ENCODE measurements around the gene DUSP7.
A peak's percentile ranks its signal among the peaks of the same experiment; 100 is the strongest.

The DUSP7 gene

DNA sequence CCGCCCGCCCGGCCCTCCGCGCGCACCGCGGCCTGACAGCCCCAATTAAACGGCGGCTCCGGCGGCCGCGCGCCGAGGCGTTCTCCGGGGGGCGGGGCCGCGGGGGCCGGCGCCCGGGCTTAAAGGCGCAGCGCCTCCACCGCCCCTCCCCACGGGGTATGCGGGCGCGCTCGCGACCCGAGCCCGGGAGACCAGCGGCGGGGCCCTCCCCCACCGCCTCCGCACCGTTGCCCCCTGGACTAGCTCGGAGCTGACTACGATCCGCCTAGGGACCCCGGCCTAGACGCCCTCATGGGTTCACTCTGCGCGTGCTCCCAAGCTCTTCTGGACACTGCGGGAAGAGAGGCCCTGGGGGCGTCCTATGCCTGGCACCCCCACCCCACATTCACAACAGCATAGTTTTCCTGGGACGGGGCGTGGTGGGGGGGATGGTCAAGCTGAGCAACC lies at the start of gene DUSP7:
DUSP7 (minus strand) TSS at position 51 of the 447 bp plus-strand sequence. CDS start 205 bp downstream, outside the sequence.
- H3K4me1 Mint-ChIP-seq (ENCODE audit: low read depth): peaks cover 41% of the 10 kb centered on the region
- H3K9me3 Mint-ChIP-seq: no peaks in the 10 kb centered on the region
- peaks cover 10% of the 10 kb centered on the region for H3K36me3 Mint-ChIP-seq (ENCODE audit: low read depth)
- H3K27ac Mint-ChIP-seq: peak within 1 kb of the TSS; percentile 95
- no peaks in the 10 kb centered on the region for H3K27me3 Mint-ChIP-seq
- H3K4me3 Mint-ChIP-seq: peak within 1 kb of the TSS; percentile 89

GRCh38 chr3:52104684-52105640 lies 48.6 kb upstream of the DUSP7 start:
- peaks cover 33% of the 10 kb centered on the region for H3K36me3 Mint-ChIP-seq (ENCODE audit: low read depth)
- H3K27ac Mint-ChIP-seq: no peak overlapping the region
- peaks cover 7% of the 10 kb centered on the region for H3K4me1 Mint-ChIP-seq (ENCODE audit: low read depth)
- peaks cover 6% of the 10 kb centered on the region for H3K9me3 Mint-ChIP-seq
- H3K27me3 Mint-ChIP-seq: no peaks in the 10 kb centered on the region
- no peak overlapping the region for H3K4me3 Mint-ChIP-seq

DNA sequence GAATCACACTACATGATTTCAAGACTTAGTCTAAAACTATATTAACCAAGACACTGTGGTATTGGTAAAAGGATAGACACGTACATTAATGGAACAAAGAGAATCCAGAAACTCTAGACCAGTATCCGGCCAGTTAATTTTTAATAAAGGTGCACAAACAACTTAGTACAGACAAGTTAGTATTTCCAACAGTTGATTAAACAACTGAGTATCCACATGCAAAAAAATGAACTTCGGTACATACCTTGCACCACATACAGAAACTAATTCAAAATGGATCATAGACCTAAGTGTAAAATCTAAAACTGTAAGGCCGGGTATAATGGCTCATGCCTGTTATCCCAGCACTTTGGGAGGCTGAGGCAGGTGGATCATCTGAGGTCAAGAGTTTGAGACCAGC lies 46.6 kb upstream of the DUSP7 start:
- Mint-ChIP-seq H3K4me1 (ENCODE audit: low read depth) (no peaks in the 10 kb centered on the region), H3K27me3 (no peaks in the 10 kb centered on the region), H3K4me3 (no peak overlapping the region), H3K27ac (no peak overlapping the region), H3K36me3 (ENCODE audit: low read depth) (peaks cover 33% of the 10 kb centered on the region), H3K9me3 (peaks cover 6% of the 10 kb centered on the region)

DNA sequence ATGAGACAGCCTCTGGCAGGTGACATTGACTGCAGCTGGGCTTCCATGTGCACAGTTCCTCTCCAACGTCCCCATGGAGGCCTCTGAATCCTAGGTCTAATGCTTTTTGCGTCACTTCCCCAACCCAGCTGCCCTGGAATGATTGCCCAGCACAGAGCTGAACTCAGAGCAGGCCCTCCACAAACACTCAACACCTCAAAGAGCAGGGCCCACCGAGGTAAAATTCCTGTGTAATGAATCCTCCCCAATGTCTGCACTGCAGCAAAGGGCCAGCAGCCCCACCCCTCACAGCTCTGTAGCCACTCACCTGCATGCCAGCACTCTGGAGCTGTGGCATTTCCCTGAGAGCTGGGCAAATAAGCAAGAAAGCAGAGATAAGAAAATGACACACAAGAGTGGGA lies 42.6 kb upstream of the DUSP7 start:
- Mint-ChIP-seq H3K4me3 (no peak overlapping the region), H3K27ac (no peak overlapping the region), H3K4me1 (ENCODE audit: low read depth) (no peaks in the 10 kb centered on the region), H3K27me3 (no peaks in the 10 kb centered on the region), H3K9me3 (peaks cover 6% of the 10 kb centered on the region), H3K36me3 (ENCODE audit: low read depth) (peaks cover 30% of the 10 kb centered on the region)

DNA sequence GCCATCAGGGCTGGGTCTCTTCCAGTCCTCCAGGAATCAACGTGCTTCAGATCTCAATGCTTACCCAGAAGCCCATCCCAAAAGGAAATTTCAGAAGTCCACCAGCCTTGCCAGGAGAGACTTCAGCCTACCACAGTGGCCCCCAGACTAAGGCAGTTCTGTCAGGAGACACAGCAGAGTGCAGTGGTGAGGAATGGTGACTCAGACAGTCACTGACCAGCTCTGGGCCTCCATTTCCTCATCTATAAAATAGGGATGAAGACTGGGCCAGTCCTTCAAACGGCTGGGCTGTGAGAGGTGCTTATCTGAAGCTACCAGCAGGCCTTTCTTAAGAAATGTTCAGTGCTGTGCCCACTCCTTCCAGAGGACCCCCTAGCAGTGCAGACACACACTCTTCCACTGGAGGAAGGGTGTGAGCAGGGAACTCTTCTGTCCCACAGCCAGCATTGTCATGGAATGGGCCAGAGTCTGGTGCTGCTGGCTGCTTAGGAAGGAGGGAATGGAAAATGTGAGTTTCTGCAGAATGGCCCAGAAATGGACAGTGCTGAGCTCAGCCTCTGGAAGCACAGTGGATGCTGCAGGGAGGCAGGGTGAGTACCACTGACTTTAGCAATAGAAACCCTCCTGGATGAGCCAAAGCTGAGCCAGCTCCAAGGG lies 41.6 kb upstream of the DUSP7 start:
- Mint-ChIP-seq H3K27me3 (no peaks in the 10 kb centered on the region), H3K4me3 (no peak overlapping the region), H3K27ac (no peak overlapping the region), H3K9me3 (peaks cover 6% of the 10 kb centered on the region), H3K36me3 (ENCODE audit: low read depth) (peaks cover 29% of the 10 kb centered on the region), H3K4me1 (ENCODE audit: low read depth) (no peaks in the 10 kb centered on the region)

GRCh38 chr3:52095990-52096775 lies 39.8 kb upstream of the DUSP7 start:
- H3K36me3 Mint-ChIP-seq (ENCODE audit: low read depth): peaks cover 12% of the 10 kb centered on the region
- H3K4me1 Mint-ChIP-seq (ENCODE audit: low read depth): no peaks in the 10 kb centered on the region
- no peaks in the 10 kb centered on the region for H3K27me3 Mint-ChIP-seq
- no peak overlapping the region for H3K4me3 Mint-ChIP-seq
- peaks cover 6% of the 10 kb centered on the region for H3K9me3 Mint-ChIP-seq
- no peak overlapping the region for H3K27ac Mint-ChIP-seq

DNA sequence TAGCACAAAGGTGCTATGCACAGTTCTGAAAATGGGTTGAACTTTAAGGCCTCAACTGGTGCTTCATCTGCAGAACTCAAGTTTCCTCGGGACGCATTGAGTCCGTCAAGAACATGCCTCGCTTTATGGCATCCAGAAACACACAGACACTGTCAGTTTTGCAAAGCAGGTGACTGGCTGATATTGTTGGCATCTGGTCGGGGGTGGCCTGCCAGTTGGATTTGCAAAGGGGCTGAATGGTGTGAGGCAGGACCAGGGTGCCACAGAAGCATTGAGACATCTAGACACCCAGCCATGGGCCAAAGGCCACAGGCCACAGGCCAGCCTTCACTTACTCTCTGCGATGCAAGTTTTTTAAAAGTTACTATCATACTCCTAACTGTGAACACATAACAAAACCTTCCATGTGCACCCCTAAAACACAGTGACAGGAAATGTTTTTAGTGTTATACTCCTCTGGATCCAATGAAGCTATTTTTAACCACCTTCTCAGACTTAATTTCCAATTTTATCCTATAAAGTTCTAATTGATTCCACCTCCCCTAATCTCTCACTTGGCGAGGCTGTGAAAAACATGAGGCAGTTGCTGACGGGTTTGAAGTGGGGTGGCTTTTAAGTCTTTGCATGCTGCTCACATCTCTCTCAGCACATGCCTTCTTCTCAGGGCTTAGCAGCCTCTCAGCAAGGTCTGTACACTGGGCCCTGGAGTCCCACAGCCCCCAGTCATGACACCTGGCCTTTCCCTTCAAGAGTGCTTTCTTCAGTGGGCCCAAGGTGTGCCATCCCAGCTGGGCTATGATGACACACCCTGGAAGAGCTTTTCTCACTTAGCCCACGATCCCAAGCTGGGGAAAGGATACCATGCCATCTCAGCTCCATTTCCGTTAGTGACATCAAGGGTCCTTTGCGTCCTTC lies 38.5 kb upstream of the DUSP7 start:
- Mint-ChIP-seq H3K4me3 (no peak overlapping the region), H3K27me3 (no peaks in the 10 kb centered on the region), H3K9me3 (no peaks in the 10 kb centered on the region), H3K36me3 (ENCODE audit: low read depth) (peaks cover 2% of the 10 kb centered on the region), H3K4me1 (ENCODE audit: low read depth) (no peaks in the 10 kb centered on the region), H3K27ac (no peak overlapping the region)

DNA sequence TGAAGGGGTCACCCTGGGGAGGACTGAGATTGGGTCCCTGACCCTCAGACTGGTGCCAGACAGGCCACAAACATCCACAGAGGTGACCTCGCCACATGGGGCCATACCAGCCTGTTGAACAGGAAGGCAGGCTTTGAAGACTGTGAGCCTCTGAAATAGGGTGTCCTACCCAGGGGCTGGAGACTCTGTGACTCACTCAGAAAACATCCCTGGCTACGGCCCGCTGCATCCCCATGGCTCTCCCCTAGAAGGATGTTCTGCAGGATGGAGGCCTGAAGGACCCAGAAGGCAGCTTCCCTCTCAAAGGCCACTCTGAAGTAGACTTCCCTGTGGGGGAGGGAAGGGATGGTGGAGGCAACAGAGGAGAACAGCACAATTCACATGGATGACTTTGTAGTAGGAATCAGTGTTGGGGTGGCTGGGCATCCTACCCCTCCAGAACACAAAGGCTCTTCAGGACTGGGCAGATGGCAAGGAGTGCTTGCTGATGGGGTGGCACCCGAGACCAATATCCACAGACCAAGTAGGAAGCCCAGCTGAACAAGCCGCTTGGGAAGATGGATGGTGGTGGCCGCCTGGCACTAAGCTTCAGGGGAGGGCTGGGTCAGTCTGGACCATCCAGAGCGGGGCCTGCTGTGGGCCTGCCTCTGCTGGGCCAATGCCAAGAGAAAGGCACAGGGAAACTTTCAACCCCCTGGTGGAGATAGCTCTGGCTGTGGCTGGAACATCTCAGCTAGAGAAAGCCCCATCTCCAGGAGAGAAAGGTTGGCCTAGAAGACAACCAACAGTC lies 37.6 kb upstream of the DUSP7 start:
- no peaks in the 10 kb centered on the region for H3K4me1 Mint-ChIP-seq (ENCODE audit: low read depth)
- H3K36me3 Mint-ChIP-seq (ENCODE audit: low read depth): no peaks in the 10 kb centered on the region
- no peaks in the 10 kb centered on the region for H3K27me3 Mint-ChIP-seq
- no peak overlapping the region for H3K27ac Mint-ChIP-seq
- no peaks in the 10 kb centered on the region for H3K9me3 Mint-ChIP-seq
- no peak overlapping the region for H3K4me3 Mint-ChIP-seq

GRCh38 chr3:52092891-52093290 lies 36.5 kb upstream of the DUSP7 start:
- Mint-ChIP-seq H3K27me3 (no peaks in the 10 kb centered on the region), H3K27ac (no peak overlapping the region), H3K9me3 (no peaks in the 10 kb centered on the region), H3K36me3 (ENCODE audit: low read depth) (no peaks in the 10 kb centered on the region), H3K4me1 (ENCODE audit: low read depth) (peaks cover 4% of the 10 kb centered on the region), H3K4me3 (no peak overlapping the region)

DNA sequence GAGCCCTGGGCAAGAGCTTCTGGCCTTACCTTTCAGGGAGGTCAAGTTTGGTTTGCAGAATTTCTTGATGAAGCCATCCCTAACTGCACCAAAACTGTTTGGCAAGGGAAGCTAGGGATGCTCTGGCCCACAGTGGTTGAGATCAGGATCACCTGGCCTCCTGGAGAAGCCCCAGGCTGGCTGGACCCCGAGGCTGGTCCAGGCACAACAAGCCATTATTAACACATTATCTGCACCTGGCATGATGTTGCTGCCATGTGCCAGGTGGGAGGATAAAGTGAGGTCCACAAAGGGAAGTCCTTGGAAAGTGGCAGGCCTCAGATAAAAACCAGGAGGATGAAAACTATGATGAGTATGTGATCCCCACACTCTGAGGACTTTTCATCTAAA lies 35.9 kb upstream of the DUSP7 start:
- Mint-ChIP-seq H3K4me1 (ENCODE audit: low read depth) (peaks cover 10% of the 10 kb centered on the region), H3K27me3 (no peaks in the 10 kb centered on the region), H3K4me3 (no peak overlapping the region), H3K27ac (no peak overlapping the region), H3K9me3 (no peaks in the 10 kb centered on the region), H3K36me3 (ENCODE audit: low read depth) (no peaks in the 10 kb centered on the region)

DNA sequence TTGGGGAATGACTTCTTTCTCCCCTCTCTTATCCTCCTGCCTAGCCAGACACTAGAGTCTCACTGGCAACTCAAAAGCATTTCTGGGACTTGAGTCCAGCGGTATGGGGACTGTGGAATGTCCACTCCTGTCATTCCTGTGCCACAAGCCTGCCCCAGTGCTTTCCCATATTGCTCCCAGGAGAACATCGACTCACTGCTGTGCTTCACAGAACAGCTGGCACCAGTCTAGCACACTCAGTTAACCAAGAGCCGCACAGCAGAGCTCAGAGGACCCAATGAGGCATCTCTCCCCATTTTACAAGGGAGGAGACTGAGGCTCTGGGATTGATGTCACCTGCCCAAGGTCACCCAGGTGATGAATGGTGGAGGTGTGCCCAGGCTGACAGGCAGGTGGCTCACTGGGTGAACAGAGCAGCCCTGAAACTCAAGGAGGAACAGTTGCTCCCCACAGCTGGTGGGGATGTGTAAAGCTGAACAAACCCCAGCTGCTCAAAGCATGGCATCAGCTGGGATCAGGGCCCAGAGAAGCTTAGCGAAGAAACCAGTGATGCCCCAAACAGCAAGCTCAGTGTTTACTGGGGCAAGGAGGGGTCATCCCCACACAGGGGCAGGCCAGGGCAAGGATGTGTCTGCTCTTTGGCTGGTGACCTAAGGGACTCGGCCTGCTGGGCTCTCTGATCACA lies 35.4 kb upstream of the DUSP7 start:
- Mint-ChIP-seq H3K4me1 (ENCODE audit: low read depth) (peaks cover 15% of the 10 kb centered on the region), H3K27me3 (no peaks in the 10 kb centered on the region), H3K36me3 (ENCODE audit: low read depth) (no peaks in the 10 kb centered on the region), H3K4me3 (no peak overlapping the region), H3K9me3 (no peaks in the 10 kb centered on the region), H3K27ac (no peak overlapping the region)

DNA sequence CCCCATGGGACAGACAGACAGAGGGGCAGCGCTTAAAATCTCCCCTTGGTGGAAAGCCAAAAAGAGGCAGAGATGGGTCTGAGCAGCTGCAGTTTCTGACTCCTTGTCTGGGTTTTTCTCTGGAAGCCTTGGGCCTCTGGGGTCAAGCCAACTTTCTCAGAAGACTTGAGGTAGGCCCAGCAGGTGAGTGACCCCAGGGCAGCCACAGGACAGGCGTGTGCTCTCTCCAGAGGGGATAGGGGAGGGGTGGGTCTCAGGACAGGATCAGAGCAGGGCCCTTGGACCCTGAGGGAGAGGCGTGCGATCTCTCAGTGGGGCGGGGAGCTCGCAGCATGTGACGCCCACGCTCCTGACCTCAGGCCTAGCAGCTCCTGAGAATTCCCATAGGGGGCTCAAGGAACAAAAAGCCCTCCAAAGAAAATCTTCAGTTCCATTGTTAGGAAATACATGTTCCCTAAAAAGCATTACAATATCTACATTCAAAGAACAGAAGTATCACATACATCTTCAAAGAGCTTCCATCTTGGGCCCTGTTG lies 34.6 kb upstream of the DUSP7 start:
- H3K27me3 Mint-ChIP-seq: no peaks in the 10 kb centered on the region
- no peak overlapping the region for H3K27ac Mint-ChIP-seq
- H3K4me3 Mint-ChIP-seq: no peak overlapping the region
- peaks cover 22% of the 10 kb centered on the region for H3K4me1 Mint-ChIP-seq (ENCODE audit: low read depth)
- H3K9me3 Mint-ChIP-seq: no peaks in the 10 kb centered on the region
- no peaks in the 10 kb centered on the region for H3K36me3 Mint-ChIP-seq (ENCODE audit: low read depth)

Measured in stimulated activated naive CD8-positive, alpha-beta T cell treated with anti-CD3 and anti-CD28 coated beads, Interleukin-15, Interleukin-2, amounts not matched to agents 100 ng/mL and 50 ng/mL, for 24 hours (primary cell).